H1 (cell line): ENCODE results near the gene EEPD1. TPM values are rescaled to one million over a fixed set of nuclear protein-coding genes. Genes with fewer than 3 reads are reported as not detected.

Experiments
- CTCF ChIA-PET: fragments of 300-600 bp; sonication (Branson Sonifier 250); formaldehyde crosslinking; loops from one replicate; lab custom pipeline; 2021; ENCODE audit not compliant: partially characterized antibody; lab: Charles Lee
- POLR2A ChIA-PET: fragments of 300-600 bp; sonication (Branson Sonifier 250); formaldehyde crosslinking; loops from one replicate; lab custom pipeline; 2021; ENCODE audit warnings: inconsistent platforms; ENCODE audit not compliant: partially characterized antibody; lab: Charles Lee
- DNase-seq, 2 experiments: peaks; one replicate each; pipeline versions ENCODE4 v3.0.0 to v3.0.0-alpha.2; 2010 to 2022; ENCODE audit warnings: low spot score in 2 of 2, low read depth in 1 of 2, mixed read lengths in 1 of 2
- FAIRE-seq: peaks from 2 replicates; lab custom pipeline; 2011; peaks lifted over from hg19 to GRCh38; lab: Jason Lieb, UNC
- H2AFZ ChIP-seq: 2 replicates; pipeline ENCODE4 v1.8.1; 2012; ENCODE audit warnings: low read length, inconsistent platforms
- H2AK5ac ChIP-seq: 2 replicates; pipeline ENCODE4 v1.6.1; 2013; ENCODE audit warnings: low read depth, low read length
- H2BK120ac ChIP-seq: replicated peaks from 2 replicates; pipeline ENCODE3; 2013; ENCODE audit warnings: low read depth, low read length, inconsistent platforms
- H2BK12ac ChIP-seq: 2 replicates; pipeline ENCODE4 v1.6.1; 2013; ENCODE audit warnings: low read depth, low read length
- H2BK15ac ChIP-seq: 2 replicates; pipeline ENCODE4 v1.6.1; 2013; ENCODE audit warnings: low read length
- H2BK20ac ChIP-seq: 2 replicates; pipeline ENCODE4 v1.6.1; 2013; ENCODE audit warnings: low read length
- H2BK5ac ChIP-seq: 2 replicates; pipeline ENCODE4 v1.6.1; 2013; ENCODE audit warnings: low read depth, low read length
- H3K14ac ChIP-seq: 2 replicates; pipeline ENCODE4 v1.6.1; 2013; ENCODE audit warnings: inconsistent platforms; ENCODE audit not compliant: insufficient read length
- H3K18ac ChIP-seq: 2 replicates; pipeline ENCODE4 v1.6.1; 2013; ENCODE audit warnings: low read length; ENCODE audit errors: extremely low read depth
- H3K23ac ChIP-seq: 2 replicates; pipeline ENCODE4 v1.6.1; 2013; ENCODE audit warnings: inconsistent platforms; ENCODE audit not compliant: insufficient read length
- H3K23me2 ChIP-seq: 2 replicates; pipeline ENCODE4 v1.6.1; 2013; ENCODE audit warnings: low read depth, low read length
- H3K27ac ChIP-seq: 2 replicates; pipeline ENCODE4 v1.6.1; 2011; ENCODE audit warnings: low read depth, low read length, inconsistent platforms
- H3K27me3 ChIP-seq, 4 experiments: replicated peaks in 1 of 4; 1 replicate in 1 of 4; 2 replicates in 3 of 4; pipeline versions ENCODE4 v1.6.1 to v1.8.1; 2011 to 2013; ENCODE audit warnings: low read length in 3 of 4, mild to moderate bottlenecking in 3 of 4, inconsistent platforms in 2 of 4, mixed read lengths in 2 of 4, moderate library complexity in 1 of 4; ENCODE audit not compliant: control insufficient read depth in 3 of 4, insufficient read depth in 3 of 4; ENCODE audit errors: extremely low read depth in 1 of 4
- H3K36me3 ChIP-seq, 4 experiments: 2 replicates each; pipeline versions ENCODE4 v1.6.1 to v1.8.1; 2011 to 2013; ENCODE audit warnings: mild to moderate bottlenecking in 4 of 4, low read length in 3 of 4, moderate library complexity in 2 of 4, control low read depth in 1 of 4, inconsistent platforms in 1 of 4; ENCODE audit not compliant: insufficient read depth in 4 of 4, control insufficient read depth in 2 of 4
- H3K4ac ChIP-seq: replicated peaks from 2 replicates; pipeline ENCODE3; 2013; ENCODE audit warnings: low read length, low read depth, mixed read lengths, inconsistent platforms; ENCODE audit not compliant: insufficient read length
- H3K4me1 ChIP-seq, 4 experiments: replicated peaks in 1 of 4; 1 replicate in 1 of 4; 2 replicates in 3 of 4; pipeline versions ENCODE4 v1.6.1 to v1.8.1; 2011 to 2013; ENCODE audit warnings: low read length in 3 of 4, inconsistent platforms in 2 of 4, mixed read lengths in 1 of 4; ENCODE audit not compliant: insufficient read depth in 4 of 4, control insufficient read depth in 3 of 4
- H3K4me2 ChIP-seq, 2 experiments: 2 replicates each; pipeline versions ENCODE4 v1.6.1 to v1.8.1; 2011 to 2013; ENCODE audit warnings: low read depth in 2 of 2, low read length in 2 of 2, control low read depth in 1 of 2, inconsistent platforms in 1 of 2, mild to moderate bottlenecking in 1 of 2; ENCODE audit not compliant: insufficient read depth in 1 of 2
- H3K4me3 ChIP-seq, 4 experiments: fragments of 200-600, 300-600 bp in 1 of 4; sonication (generic), shearing (Covaris generic), sonication (Bioruptor Twin) in 1 of 4; 2 replicates each; pipeline versions ENCODE4 v1.5.1 to v1.8.1; 2011 to 2016; ENCODE audit warnings: low read length in 4 of 4, low read depth in 3 of 4, control low read depth in 2 of 4, inconsistent platforms in 2 of 4, mild to moderate bottlenecking in 2 of 4, mixed read lengths in 1 of 4, moderate library complexity in 1 of 4; ENCODE audit not compliant: insufficient read depth in 2 of 4; ENCODE audit errors: extremely low read depth in 1 of 4
- H3K56ac ChIP-seq: replicated peaks from 2 replicates; pipeline ENCODE3; 2013; ENCODE audit warnings: low read depth, mild to moderate bottlenecking, mixed read lengths, low read length, inconsistent platforms; ENCODE audit not compliant: insufficient read length
- H3K79me1 ChIP-seq: 2 replicates; pipeline ENCODE4 v1.6.1; 2013; ENCODE audit warnings: low read depth, low read length, control low read depth
- H3K79me2 ChIP-seq, 2 experiments: 2 replicates each; pipeline versions ENCODE4 v1.6.1 to v1.8.1; 2012 to 2013; ENCODE audit warnings: low read length in 2 of 2, mild to moderate bottlenecking in 2 of 2, inconsistent platforms in 1 of 2; ENCODE audit not compliant: insufficient read depth in 2 of 2, control insufficient read depth in 1 of 2
- H3K9ac ChIP-seq, 4 experiments: replicated peaks in 1 of 4; 1 replicate in 1 of 4; 2 replicates in 3 of 4; pipeline versions ENCODE4 v1.6.1 to v1.8.1; 2011 to 2013; ENCODE audit warnings: low read depth in 3 of 4, low read length in 3 of 4, control low read depth in 2 of 4, mild to moderate bottlenecking in 2 of 4, moderate library complexity in 2 of 4, inconsistent platforms in 1 of 4; ENCODE audit errors: extremely low read depth in 1 of 4
- H3K9me3 ChIP-seq, 2 experiments: 2 replicates each; pipeline versions ENCODE4 v1.6.1 to v1.8.1; 2012 to 2013; ENCODE audit warnings: mild to moderate bottlenecking in 2 of 2, moderate library complexity in 2 of 2, control low read depth in 1 of 2, inconsistent platforms in 1 of 2, low read depth in 1 of 2, low read length in 1 of 2, mixed read lengths in 1 of 2; ENCODE audit not compliant: insufficient read depth in 2 of 2
- H4K20me1 ChIP-seq, 2 experiments: replicated peaks in 1 of 2; 2 replicates each; pipeline versions ENCODE3 to v1.8.1; 2011 to 2013; ENCODE audit warnings: inconsistent platforms in 2 of 2, low read length in 2 of 2, mild to moderate bottlenecking in 1 of 2; ENCODE audit not compliant: insufficient read depth in 2 of 2, control insufficient read depth in 1 of 2
- H4K5ac ChIP-seq: 2 replicates; pipeline ENCODE4 v1.6.1; 2013; ENCODE audit warnings: low read length, low read depth, mixed read lengths, inconsistent platforms; ENCODE audit not compliant: insufficient read length
- H4K8ac ChIP-seq: 2 replicates; pipeline ENCODE4 v1.8.0; 2013; ENCODE audit warnings: mild to moderate bottlenecking, moderate library complexity, low read length, inconsistent platforms; ENCODE audit not compliant: insufficient read depth; ENCODE audit errors: extremely low read depth
- H4K91ac ChIP-seq: replicated peaks from 2 replicates; pipeline ENCODE3; 2013; ENCODE audit warnings: low read length, mixed read lengths, inconsistent platforms; ENCODE audit not compliant: insufficient read length
- BRCA1 ChIP-seq: IDR thresholded peaks from 2 replicates; pipeline ENCODE4 v1.6.1; 2012; ENCODE audit warnings: low read depth, low read length, improper control_type of control experiment
- HDAC2 ChIP-seq, 2 experiments: fragments of 300-600 bp in 1 of 2; sonication (generic) in 1 of 2; IDR thresholded peaks; 2 replicates each; pipeline ENCODE4 v1.6.1; 2011 to 2012; ENCODE audit warnings: low read depth in 2 of 2, low read length in 2 of 2, mild to moderate bottlenecking in 2 of 2, moderate library complexity in 2 of 2, borderline replicate concordance in 1 of 2, inconsistent platforms in 1 of 2
- KDM5A ChIP-seq: fragments of 200-600 bp; IDR thresholded peaks from 2 replicates; pipeline ENCODE4 v1.7.1; 2012; ENCODE audit warnings: mild to moderate bottlenecking, low read length, inconsistent platforms, mixed read lengths
- RNF2 ChIP-seq: fragments of 200-900, 300-1000 bp; sonication (generic); IDR thresholded peaks from 2 replicates; pipeline ENCODE4 v1.7.1; 2016; ENCODE audit warnings: borderline replicate concordance, low read depth, mild to moderate bottlenecking, antibody characterized with exemption, low read length; ENCODE audit not compliant: poor library complexity, severe bottlenecking; ENCODE audit errors: missing control alignments
- SIX5 ChIP-seq: IDR thresholded peaks from 2 replicates; pipeline ENCODE4 v1.6.1; 2011; ENCODE audit warnings: mild to moderate bottlenecking, low read depth, low read length
- TBP ChIP-seq: IDR thresholded peaks from 2 replicates; pipeline ENCODE4 v1.6.1; 2011; ENCODE audit warnings: low read depth, low read length, improper control_type of control experiment
- TCF12 ChIP-seq: IDR thresholded peaks from 2 replicates; pipeline ENCODE4 v1.6.1; 2011; ENCODE audit warnings: low read depth, mild to moderate bottlenecking, low read length
- ZNF274 ChIP-seq: IDR thresholded peaks from 2 replicates; pipeline ENCODE4 v1.7.0; 2012; ENCODE audit warnings: low read length, borderline replicate concordance; ENCODE audit errors: extremely low read depth
- WGBS, 2 experiments: shearing (Covaris generic) in 1 of 2; methylation state at CpG; one replicate each; pipeline versions ENCODE4 v1.1.6 to v1.1.7; 2013 to 2015; ENCODE audit warnings: low lambda C conversion rate in 2 of 2, mixed read lengths in 2 of 2, inconsistent platforms in 1 of 2, low coverage in 1 of 2, missing lambda C conversion rate in 1 of 2; ENCODE audit not compliant: insufficient replicate concordance in 2 of 2, insufficient coverage in 1 of 2, insufficient read length in 1 of 2; ENCODE audit errors: extremely low coverage in 1 of 2, missing lambda C conversion rate in 1 of 2; 5-methylcytosine and 5-hydroxymethylcytosine counted together
- polyA plus RNA-seq, 7 experiments: library from polyadenylated mRNA; depleted of rRNA in 3 of 7; stranded (reverse) in 5 of 7; unstranded in 2 of 7; fragments of >200 nt in 5 of 7; fragments of 200-250 nt in 2 of 7; gene quantifications; 1 replicate in 5 of 7; 2 replicates in 1 of 7; 4 replicates in 1 of 7; pipeline versions ENCODE4 v1.2.1 to v1.2.3, GENCODE V29; 2011 to 2013; ENCODE audit warnings: missing spikeins in 2 of 7, mixed read lengths in 2 of 7
- total RNA-seq: library from RNA; stranded (reverse); fragmentation: NEBNext Ultra II Directional; extraction: Animal tissue kit (Norgen Biotek cat#: 25700); gene quantifications from 2 replicates; pipeline ENCODE4 v1.2.1, GENCODE V29; 2021
- TF ChIP-seq, protein P1 (sequence below): IDR thresholded peaks from 2 replicates; pipeline ENCODE4 v1.6.1; 2011; ENCODE audit warnings: low read length, improper control_type of control experiment

Gene EEPD1
- total and polyA plus RNA-seq, 2 of the 8 experiments (the other 6 are each of a cell fraction or from before 2014, with no cell fraction given), result 3.1 to 7.8 TPM

DNA sequence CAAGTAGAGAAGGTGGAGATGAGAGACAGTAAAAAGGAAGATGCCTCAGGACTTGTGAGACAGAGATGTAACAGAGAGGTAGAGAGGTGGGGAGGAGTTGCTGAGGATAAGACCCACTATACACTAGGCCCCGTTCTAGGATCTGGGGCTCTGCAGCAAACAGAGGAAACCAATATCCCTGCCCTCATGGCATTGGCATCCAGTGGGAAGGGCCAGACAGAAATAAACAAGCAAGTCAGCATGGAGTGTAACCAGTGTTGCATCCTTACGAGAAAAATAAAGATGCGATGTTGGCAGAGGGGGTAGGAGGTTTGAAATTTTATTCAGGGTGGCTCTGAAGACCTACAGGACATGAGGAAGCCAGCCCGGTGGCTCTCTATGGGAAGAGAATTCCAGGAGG lies 22.0 kb upstream of the EEPD1 start:
- Histone ChIP-seq H3K4me1 (no peaks in the 10 kb centered on the region), H3K36me3 (no peaks in the 10 kb centered on the region), H3K4ac (no peak overlapping the region), H3K79me1 (no peaks in the 10 kb centered on the region), H3K9ac (no peak overlapping the region), H4K91ac (no peak overlapping the region), H3K79me2 (no peaks in the 10 kb centered on the region), H2AK5ac (no peak overlapping the region), H3K56ac (no peak overlapping the region), H2BK20ac (no peak overlapping the region), H2BK120ac (no peak overlapping the region), H3K18ac (no peak overlapping the region), H2BK5ac (no peak overlapping the region), H3K27me3 (no peaks in the 10 kb centered on the region), H3K14ac (no peak overlapping the region), H3K23ac (no peak overlapping the region), H4K8ac (no peak overlapping the region), H3K27ac (no peak overlapping the region), H3K23me2 (no peaks in the 10 kb centered on the region), H3K9me3 (no peaks in the 10 kb centered on the region), H3K4me2 (no peak overlapping the region), H2BK15ac (no peak overlapping the region), H2AFZ (no peak overlapping the region), H2BK12ac (no peak overlapping the region), H4K20me1 (no peaks in the 10 kb centered on the region), H4K5ac (no peak overlapping the region), H3K4me3 (no peak overlapping the region)
- no peak for FAIRE-seq
- POLR2A ChIA-PET, result no interaction called here
- WGBS, 2 experiments, result 79% methylated on average over 4 of the region's 4 CpGs; no CpG with 5 or more reads in 1 of the 2 experiments
- CTCF ChIA-PET, result interaction anchor here (0.9 to 2.1 kb wide), 6 partner anchors 10 to 175 kb away, joined by 3 to 11 read pairs (median 4); no protein-coding TSS in a partner anchor
- no peak for DNase-seq
- TF ChIP-seq TCF12 (no peak), HDAC2 (IDR thresholded peaks at IDR 0.05; ENCODE audit: borderline replicate concordance in 1 of 2, low read depth in 2 of 2, low read length in 2 of 2) (no peak), BRCA1 (no peak), ZNF274 (no peak), SIX5 (no peak), TBP (no peak), RNF2 (no peak), KDM5A (no peak)
- TF ChIP-seq, protein P1, sequence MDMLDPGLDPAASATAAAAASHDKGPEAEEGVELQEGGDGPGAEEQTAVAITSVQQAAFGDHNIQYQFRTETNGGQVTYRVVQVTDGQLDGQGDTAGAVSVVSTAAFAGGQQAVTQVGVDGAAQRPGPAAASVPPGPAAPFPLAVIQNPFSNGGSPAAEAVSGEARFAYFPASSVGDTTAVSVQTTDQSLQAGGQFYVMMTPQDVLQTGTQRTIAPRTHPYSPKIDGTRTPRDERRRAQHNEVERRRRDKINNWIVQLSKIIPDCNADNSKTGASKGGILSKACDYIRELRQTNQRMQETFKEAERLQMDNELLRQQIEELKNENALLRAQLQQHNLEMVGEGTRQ, result no peak
